PFSK-1 (cell line): ENCODE data around the gene SORCS1.

ENCODE experiments used
- FOXP2 ChIP-seq: optimal IDR thresholded peaks from 2 replicates; pipeline ENCODE3; 2011; ENCODE audit warnings: borderline replicate concordance, control low read depth, inconsistent platforms; ENCODE audit not compliant: insufficient read depth; ENCODE audit errors: extremely low read length, extremely low read depth
- POLR2AphosphoS5 ChIP-seq: IDR thresholded peaks from 2 replicates; pipeline ENCODE4 v1.6.1; 2012; ENCODE audit warnings: low read depth, mild to moderate bottlenecking, control low read depth, low read length, moderate library complexity
- SIN3A ChIP-seq: IDR thresholded peaks from 2 replicates; pipeline ENCODE4 v1.6.1; 2012; ENCODE audit warnings: mild to moderate bottlenecking, low read length, moderate library complexity, borderline replicate concordance; ENCODE audit not compliant: insufficient read depth
- TAF1 ChIP-seq: IDR thresholded peaks from 2 replicates; pipeline ENCODE4 v1.6.1; 2012; ENCODE audit warnings: low read length, control low read depth, borderline replicate concordance; ENCODE audit not compliant: insufficient read depth
- TF ChIP-seq, protein P1 (sequence below), 2 experiments: IDR thresholded peaks; 2 replicates each; pipeline versions ENCODE4 v1.6.1 to v1.8.0; 2011 to 2012; ENCODE audit warnings: low read depth in 2 of 2, low read length in 2 of 2, control low read depth in 1 of 2, inconsistent platforms in 1 of 2, mild to moderate bottlenecking in 1 of 2, moderate library complexity in 1 of 2; ENCODE audit not compliant: insufficient read depth in 1 of 2

DNA sequence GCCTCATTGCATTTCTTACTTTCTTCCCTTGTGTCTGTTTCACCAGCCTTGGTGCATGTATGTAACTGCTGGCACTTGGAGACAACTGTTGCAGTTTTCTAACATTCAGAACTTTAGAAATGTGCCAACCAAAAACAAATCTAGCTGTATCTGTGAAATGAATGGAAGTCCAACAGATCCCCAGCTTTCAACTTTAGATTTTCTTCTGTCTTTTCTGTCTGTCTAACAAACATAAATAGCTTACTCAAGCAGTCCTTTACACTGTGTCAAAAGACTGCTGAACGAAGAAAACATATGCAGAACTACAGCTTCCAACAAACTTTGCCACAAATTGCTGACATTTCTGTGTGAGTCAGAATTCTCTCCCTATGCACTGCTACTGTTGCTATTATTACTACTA lies 30.9 kb downstream of the SORCS1 start:
- TF ChIP-seq, protein P1, sequence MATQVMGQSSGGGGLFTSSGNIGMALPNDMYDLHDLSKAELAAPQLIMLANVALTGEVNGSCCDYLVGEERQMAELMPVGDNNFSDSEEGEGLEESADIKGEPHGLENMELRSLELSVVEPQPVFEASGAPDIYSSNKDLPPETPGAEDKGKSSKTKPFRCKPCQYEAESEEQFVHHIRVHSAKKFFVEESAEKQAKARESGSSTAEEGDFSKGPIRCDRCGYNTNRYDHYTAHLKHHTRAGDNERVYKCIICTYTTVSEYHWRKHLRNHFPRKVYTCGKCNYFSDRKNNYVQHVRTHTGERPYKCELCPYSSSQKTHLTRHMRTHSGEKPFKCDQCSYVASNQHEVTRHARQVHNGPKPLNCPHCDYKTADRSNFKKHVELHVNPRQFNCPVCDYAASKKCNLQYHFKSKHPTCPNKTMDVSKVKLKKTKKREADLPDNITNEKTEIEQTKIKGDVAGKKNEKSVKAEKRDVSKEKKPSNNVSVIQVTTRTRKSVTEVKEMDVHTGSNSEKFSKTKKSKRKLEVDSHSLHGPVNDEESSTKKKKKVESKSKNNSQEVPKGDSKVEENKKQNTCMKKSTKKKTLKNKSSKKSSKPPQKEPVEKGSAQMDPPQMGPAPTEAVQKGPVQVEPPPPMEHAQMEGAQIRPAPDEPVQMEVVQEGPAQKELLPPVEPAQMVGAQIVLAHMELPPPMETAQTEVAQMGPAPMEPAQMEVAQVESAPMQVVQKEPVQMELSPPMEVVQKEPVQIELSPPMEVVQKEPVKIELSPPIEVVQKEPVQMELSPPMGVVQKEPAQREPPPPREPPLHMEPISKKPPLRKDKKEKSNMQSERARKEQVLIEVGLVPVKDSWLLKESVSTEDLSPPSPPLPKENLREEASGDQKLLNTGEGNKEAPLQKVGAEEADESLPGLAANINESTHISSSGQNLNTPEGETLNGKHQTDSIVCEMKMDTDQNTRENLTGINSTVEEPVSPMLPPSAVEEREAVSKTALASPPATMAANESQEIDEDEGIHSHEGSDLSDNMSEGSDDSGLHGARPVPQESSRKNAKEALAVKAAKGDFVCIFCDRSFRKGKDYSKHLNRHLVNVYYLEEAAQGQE (IDR thresholded peaks at IDR 0.05; ENCODE audit: insufficient read depth in 1 of 2, low read depth in 2 of 2, low read length in 2 of 2) = no peak
- TF ChIP-seq POLR2AphosphoS5 = no peak
- no peak for TF ChIP-seq SIN3A
- TF ChIP-seq TAF1 = no peak
- TF ChIP-seq FOXP2 = no peak
